GM12874 (cell line): Measurements from ENCODE around the gene WTAP.

Source experiments
- CTCF ChIP-seq: IDR thresholded peaks from 2 replicates; pipeline ENCODE4 v1.5.1; 2011; ENCODE audit warnings: low read depth, mild to moderate bottlenecking, control low read depth, low read length, moderate library complexity; ENCODE audit not compliant: insufficient read depth

The WTAP gene

GRCh38 chr6:159695984-159696383 lies 31.3 kb upstream of the WTAP start:
- TF ChIP-seq CTCF = no peak

GRCh38 chr6:159700970-159701369 lies 26.3 kb upstream of the WTAP start:
- TF ChIP-seq CTCF = no peak

GRCh38 chr6:159701413-159701999 lies 25.8 kb upstream of the WTAP start:
- TF ChIP-seq CTCF = no peak

GRCh38 chr6:159713984-159714383 lies 13.3 kb upstream of the WTAP start:
- no peak for TF ChIP-seq CTCF

GRCh38 chr6:159714404-159714803 lies 12.9 kb upstream of the WTAP start:
- TF ChIP-seq CTCF = no peak

GRCh38 chr6:159715166-159715565 lies 12.1 kb upstream of the WTAP start:
- TF ChIP-seq CTCF = no peak

- no peak for TF ChIP-seq CTCF
Observed at GRCh38 chr6:159715605-159716004, 11.7 kb upstream of the WTAP start.
